Breast epithelium (tissue), 3 donors: Measurements from ENCODE around the gene PCBP4.
"Not testable (repeated sequence)": the region's sequence is repeated elsewhere in the genome, so short reads cannot be mapped to it uniquely, and the experiment has no call there.

Experiments
- POLR2A ChIP-seq: fragments of 450-650 bp; IDR thresholded peaks from one replicate; pipeline ENCODE4 v1.6.1; 2016; ENCODE audit warnings: antibody characterized with exemption, mild to moderate bottlenecking, moderate library complexity
- POLR2AphosphoS5 ChIP-seq, 3 donors: sonication (generic); formaldehyde crosslinking; IDR thresholded peaks; one replicate each; pipeline ENCODE4 v1.6.1; 2017; ENCODE audit warnings: antibody characterized with exemption in 3 of 3
- TF ChIP-seq, protein P1 (sequence below), 3 donors: fragments of 450-650 bp; IDR thresholded peaks; one replicate each; pipeline ENCODE4 v1.5.1; 2016 to 2017; ENCODE audit warnings: antibody characterized with exemption in 3 of 3, mild to moderate bottlenecking in 3 of 3, moderate library complexity in 3 of 3

GRCh38 chr3:51993657-51994056 is 26.4 kb upstream of the PCBP4 start:
- TF ChIP-seq, protein P1, sequence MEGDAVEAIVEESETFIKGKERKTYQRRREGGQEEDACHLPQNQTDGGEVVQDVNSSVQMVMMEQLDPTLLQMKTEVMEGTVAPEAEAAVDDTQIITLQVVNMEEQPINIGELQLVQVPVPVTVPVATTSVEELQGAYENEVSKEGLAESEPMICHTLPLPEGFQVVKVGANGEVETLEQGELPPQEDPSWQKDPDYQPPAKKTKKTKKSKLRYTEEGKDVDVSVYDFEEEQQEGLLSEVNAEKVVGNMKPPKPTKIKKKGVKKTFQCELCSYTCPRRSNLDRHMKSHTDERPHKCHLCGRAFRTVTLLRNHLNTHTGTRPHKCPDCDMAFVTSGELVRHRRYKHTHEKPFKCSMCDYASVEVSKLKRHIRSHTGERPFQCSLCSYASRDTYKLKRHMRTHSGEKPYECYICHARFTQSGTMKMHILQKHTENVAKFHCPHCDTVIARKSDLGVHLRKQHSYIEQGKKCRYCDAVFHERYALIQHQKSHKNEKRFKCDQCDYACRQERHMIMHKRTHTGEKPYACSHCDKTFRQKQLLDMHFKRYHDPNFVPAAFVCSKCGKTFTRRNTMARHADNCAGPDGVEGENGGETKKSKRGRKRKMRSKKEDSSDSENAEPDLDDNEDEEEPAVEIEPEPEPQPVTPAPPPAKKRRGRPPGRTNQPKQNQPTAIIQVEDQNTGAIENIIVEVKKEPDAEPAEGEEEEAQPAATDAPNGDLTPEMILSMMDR (IDR thresholded peaks at IDR 0.05): not testable (repeated sequence)
- not testable (repeated sequence) for TF ChIP-seq POLR2A; POLR2AphosphoS5 (IDR thresholded peaks at IDR 0.05)
